Vagina (tissue), 2 donors: Measurements from ENCODE around the gene SLC7A14. TPM values are rescaled to one million over a fixed set of nuclear protein-coding genes. Genes with fewer than 3 reads are reported as not detected.

Experiments
- DNase-seq, 2 donors: peaks; one replicate each; pipeline ENCODE4 v3.0.0-alpha.2; 2017; ENCODE audit errors: extremely low spot score in 2 of 2
- H3K27ac ChIP-seq: fragments of 200-600 bp; sonication (generic); one replicate; pipeline ENCODE4 v1.5.1; 2019
- H3K27me3 ChIP-seq: fragments of 200-600 bp; sonication (generic); one replicate; pipeline ENCODE4 v1.5.1; 2019
- H3K36me3 ChIP-seq, 2 donors: fragments of 200-600 bp; sonication (generic); one replicate each; pipeline ENCODE4 v1.5.1; 2017 to 2019
- H3K4me1 ChIP-seq: fragments of 200-600 bp; sonication (generic); one replicate; pipeline ENCODE4 v1.5.1; 2019
- H3K4me3 ChIP-seq, 2 donors: fragments of 200-600 bp; sonication (generic); 1 replicate in 1 of 2; 2 replicates in 1 of 2; pipeline ENCODE4 v1.5.1; 2016 to 2019
- H3K9me3 ChIP-seq: fragments of 200-600 bp; sonication (generic); one replicate; pipeline ENCODE4 v1.5.1; 2019
- CTCF ChIP-seq, 3 experiments: fragments of 450-650 bp in 2 of 3; fragments of 200-600 bp in 1 of 3; sonication (generic) in 1 of 3; IDR thresholded peaks; one replicate each; pipeline ENCODE4 v1.5.1; 2017 to 2019; ENCODE audit warnings: antibody characterized with exemption in 3 of 3, mild to moderate bottlenecking in 2 of 3, moderate library complexity in 2 of 3
- POLR2AphosphoS5 ChIP-seq, 2 donors: sonication (generic); formaldehyde crosslinking; IDR thresholded peaks; one replicate each; pipeline ENCODE4 v1.9.0; 2017; ENCODE audit warnings: antibody characterized with exemption in 2 of 2, mild to moderate bottlenecking in 2 of 2, low read depth in 1 of 2; ENCODE audit not compliant: insufficient read depth in 1 of 2
- intact Hi-C: fragments of 100-400 bp; cut with DNase I; formaldehyde crosslinking; loops from one replicate; pipeline ENCODE4 v1.15.1; 2023
- microRNA-seq: library from miRNA; unstranded; fragments of <30 nt; microRNA quantifications from one replicate; pipeline ENCODE4, GENCODE V29; 2017; ENCODE audit warnings: borderline number of aligned reads, borderline replicate concordance
- total RNA-seq: library from RNA; depleted of rRNA; stranded (reverse); fragments of >200 nt; gene quantifications from one replicate; pipeline ENCODE4 v1.2.3, GENCODE V29; 2016

SLC7A14 gene
- total RNA-seq, 1 donor from 2014 or later = 1.2 TPM

- H3K4me3 ChIP-seq = no peak overlapping the region
- intact Hi-C loops = no loop called here
- no peaks in the 10 kb centered on the region for H3K9me3 ChIP-seq
- H3K36me3 ChIP-seq = no peaks in the 10 kb centered on the region
- no peaks in the 10 kb centered on the region for H3K27me3 ChIP-seq
- peak in 2 of 3 experiments; percentile 41 to 51 for TF ChIP-seq CTCF (IDR thresholded peaks at IDR 0.05)
- no peak for TF ChIP-seq POLR2AphosphoS5 (IDR thresholded peaks at IDR 0.05; ENCODE audit: insufficient read depth in 1 of 2, low read depth in 1 of 2)
- no peaks in the 10 kb centered on the region for H3K4me1 ChIP-seq
- no peak for DNase-seq
- no peak overlapping the region for H3K27ac ChIP-seq
These were observed 175.3 kb downstream of the SLC7A14 start for GRCh38 chr3:170410428-170411029.

Small RNA genes within 50 kb of the gene (microRNA-seq; reads per million reads assigned to microRNA genes)
- not detected for gene MIR6828

Other genes starting within 250 kb of the SLC7A14 start
- gene SKIL, start 228.4 kb downstream of the SLC7A14 start, total RNA-seq = 48.1 TPM
- gene CLDN11, start 167.2 kb downstream of the SLC7A14 start, total RNA-seq = 136 TPM